ENCODE measurements around the gene APC2. TPM values are rescaled to one million over a fixed set of nuclear protein-coding genes. Genes with fewer than 3 reads are reported as not detected.

Gene APC2
- total and polyA plus RNA-seq, 8 donors: 0.10 to 3.5 (median 0.58) TPM; not detected in 1

GRCh38 chr19:1468274-1468820 lies 18.4 kb downstream of the APC2 start:
- no peak overlapping the region for H3K27ac ChIP-seq
- intact Hi-C loops (cut with DNase I; ENCODE audit: low total_unique reads): no loop called here
- no peaks in the 10 kb centered on the region for H3K9me3 ChIP-seq
- WGBS, 5 donors: 3 to 10% (median 8%) methylated on average over 11 to 49 of the region's 49 CpGs
- H3K36me3 ChIP-seq: no peaks in the 10 kb centered on the region
- H3K4me3 ChIP-seq: peak overlapping the region in 3 of 4 donors; percentile 27 to 38 (median 34)
- peaks cover 61 to 82% (median 80%) of the 10 kb centered on the region in 4 donors for H3K4me1 ChIP-seq
- H3K27me3 ChIP-seq: peaks cover 42 to 91% (median 82%) of the 10 kb centered on the region in 3 donors
- DNase-seq: peak in 1 of 2 donors; percentile 21
- TF ChIP-seq POLR2AphosphoS5 (IDR thresholded peaks at IDR 0.05): no peak
- no peak for TF ChIP-seq EP300 (IDR thresholded peaks at IDR 0.05)
- TF ChIP-seq, protein P1, sequence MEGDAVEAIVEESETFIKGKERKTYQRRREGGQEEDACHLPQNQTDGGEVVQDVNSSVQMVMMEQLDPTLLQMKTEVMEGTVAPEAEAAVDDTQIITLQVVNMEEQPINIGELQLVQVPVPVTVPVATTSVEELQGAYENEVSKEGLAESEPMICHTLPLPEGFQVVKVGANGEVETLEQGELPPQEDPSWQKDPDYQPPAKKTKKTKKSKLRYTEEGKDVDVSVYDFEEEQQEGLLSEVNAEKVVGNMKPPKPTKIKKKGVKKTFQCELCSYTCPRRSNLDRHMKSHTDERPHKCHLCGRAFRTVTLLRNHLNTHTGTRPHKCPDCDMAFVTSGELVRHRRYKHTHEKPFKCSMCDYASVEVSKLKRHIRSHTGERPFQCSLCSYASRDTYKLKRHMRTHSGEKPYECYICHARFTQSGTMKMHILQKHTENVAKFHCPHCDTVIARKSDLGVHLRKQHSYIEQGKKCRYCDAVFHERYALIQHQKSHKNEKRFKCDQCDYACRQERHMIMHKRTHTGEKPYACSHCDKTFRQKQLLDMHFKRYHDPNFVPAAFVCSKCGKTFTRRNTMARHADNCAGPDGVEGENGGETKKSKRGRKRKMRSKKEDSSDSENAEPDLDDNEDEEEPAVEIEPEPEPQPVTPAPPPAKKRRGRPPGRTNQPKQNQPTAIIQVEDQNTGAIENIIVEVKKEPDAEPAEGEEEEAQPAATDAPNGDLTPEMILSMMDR (IDR thresholded peaks at IDR 0.05): no peak
- no peak for TF ChIP-seq POLR2A (IDR thresholded peaks at IDR 0.05)

DNA sequence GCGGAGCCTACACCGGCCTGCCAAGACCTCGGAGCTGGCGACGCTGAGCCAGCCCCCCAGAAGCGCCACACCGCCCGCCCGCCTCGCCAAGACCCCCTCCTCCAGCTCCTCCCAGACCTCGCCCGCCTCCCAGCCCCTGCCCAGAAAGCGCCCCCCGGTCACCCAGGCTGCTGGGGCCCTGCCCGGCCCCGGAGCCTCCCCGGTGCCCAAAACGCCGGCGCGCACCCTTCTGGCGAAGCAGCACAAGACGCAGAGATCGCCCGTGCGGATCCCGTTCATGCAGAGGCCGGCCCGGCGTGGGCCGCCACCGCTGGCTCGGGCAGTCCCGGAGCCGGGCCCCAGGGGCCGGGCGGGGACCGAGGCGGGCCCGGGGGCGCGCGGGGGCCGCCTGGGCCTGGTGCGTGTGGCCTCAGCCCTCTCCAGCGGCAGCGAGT lies 18.9 kb downstream of the APC2 start:
- Histone ChIP-seq H3K9me3 (no peaks in the 10 kb centered on the region), H3K27me3 (peaks cover 42 to 96% (median 84%) of the 10 kb centered on the region in 3 donors), H3K36me3 (no peaks in the 10 kb centered on the region), H3K4me3 (peak overlapping the region in 3 of 4 donors; percentile 27 to 38 (median 34)), H3K4me1 (peaks cover 61 to 87% (median 85%) of the 10 kb centered on the region in 4 donors), H3K27ac (no peak overlapping the region)
- WGBS, 5 donors: 1 to 6% (median 3%) methylated on average over 17 to 47 of the region's 47 CpGs
- no peak for TF ChIP-seq EP300 (IDR thresholded peaks at IDR 0.05)
- TF ChIP-seq POLR2A (IDR thresholded peaks at IDR 0.05): no peak
- TF ChIP-seq, protein P1 (IDR thresholded peaks at IDR 0.05): no peak
- TF ChIP-seq POLR2AphosphoS5 (IDR thresholded peaks at IDR 0.05): no peak
- intact Hi-C loops (cut with DNase I; ENCODE audit: low total_unique reads): no loop called here
- DNase-seq: peak in 1 of 2 donors; percentile 50

DNA sequence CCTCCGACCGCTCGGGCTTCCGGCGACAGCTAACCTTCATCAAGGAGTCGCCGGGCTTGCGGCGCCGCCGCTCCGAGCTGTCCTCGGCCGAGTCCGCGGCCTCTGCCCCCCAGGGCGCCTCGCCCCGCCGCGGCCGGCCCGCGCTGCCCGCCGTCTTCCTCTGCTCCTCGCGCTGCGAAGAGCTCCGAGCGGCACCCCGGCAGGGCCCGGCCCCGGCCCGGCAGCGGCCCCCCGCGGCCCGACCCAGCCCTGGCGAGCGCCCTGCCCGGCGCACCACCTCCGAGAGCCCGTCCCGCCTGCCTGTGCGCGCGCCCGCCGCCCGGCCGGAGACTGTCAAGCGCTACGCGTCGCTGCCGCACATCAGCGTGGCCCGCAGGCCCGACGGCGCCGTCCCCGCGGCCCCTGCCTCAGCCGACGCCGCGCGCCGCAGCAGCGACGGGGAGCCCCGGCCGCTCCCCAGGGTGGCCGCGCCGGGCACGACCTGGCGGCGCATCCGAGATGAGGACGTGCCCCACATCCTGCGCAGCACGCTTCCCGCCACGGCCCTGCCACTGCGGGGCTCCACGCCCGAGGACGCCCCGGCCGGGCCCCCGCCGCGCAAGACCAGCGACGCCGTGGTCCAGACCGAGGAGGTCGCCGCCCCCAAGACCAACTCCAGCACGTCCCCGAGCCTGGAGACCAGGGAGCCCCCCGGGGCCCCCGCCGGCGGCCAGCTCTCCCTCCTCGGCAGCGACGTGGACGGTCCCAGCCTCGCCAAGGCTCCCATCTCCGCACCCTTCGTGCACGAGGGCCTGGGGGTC lies 19.5 kb downstream of the APC2 start:
- H3K4me1 ChIP-seq: peaks cover 61 to 92% (median 88%) of the 10 kb centered on the region in 4 donors
- TF ChIP-seq EP300 (IDR thresholded peaks at IDR 0.05): no peak
- TF ChIP-seq POLR2AphosphoS5 (IDR thresholded peaks at IDR 0.05): no peak
- TF ChIP-seq, protein P1 (IDR thresholded peaks at IDR 0.05): no peak
- no peak for TF ChIP-seq POLR2A (IDR thresholded peaks at IDR 0.05)
- H3K36me3 ChIP-seq: peaks cover 0 to 5% (median 2%) of the 10 kb centered on the region in 4 donors
- peak overlapping the region; percentile 34 to 62 (median 38) for H3K4me3 ChIP-seq
- 0 to 2% (median 1%) methylated on average over 7 to 117 of the region's 117 CpGs; no CpG with 5 or more reads in 1 of the 5 donors for WGBS, 5 donors
- peak in 1 of 2 donors; percentile 56 for DNase-seq
- H3K27me3 ChIP-seq: peaks cover 42 to 100% (median 87%) of the 10 kb centered on the region in 3 donors
- intact Hi-C loops (cut with DNase I; ENCODE audit: low total_unique reads): no loop called here
- H3K9me3 ChIP-seq: no peaks in the 10 kb centered on the region
- H3K27ac ChIP-seq: no peak overlapping the region

DNA sequence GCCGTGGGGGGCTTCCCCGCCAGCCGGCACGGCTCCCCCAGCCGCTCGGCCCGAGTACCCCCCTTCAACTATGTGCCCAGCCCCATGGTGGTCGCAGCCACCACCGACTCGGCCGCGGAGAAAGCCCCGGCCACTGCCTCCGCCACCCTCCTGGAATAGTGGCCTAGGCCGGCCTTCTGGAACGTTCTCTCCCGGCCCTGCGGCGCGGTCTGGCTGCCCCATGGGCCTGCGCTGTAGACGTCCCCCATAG lies 20.1 kb downstream of the APC2 start:
- H3K4me3 ChIP-seq: peak overlapping the region; percentile 34 to 62 (median 38)
- DNase-seq: no peak
- peaks cover 0 to 10% (median 8%) of the 10 kb centered on the region in 4 donors for H3K36me3 ChIP-seq
- H3K4me1 ChIP-seq: peaks cover 61 to 92% (median 88%) of the 10 kb centered on the region in 4 donors
- intact Hi-C loops (cut with DNase I; ENCODE audit: low total_unique reads): no loop called here
- TF ChIP-seq, protein P1 (IDR thresholded peaks at IDR 0.05): no peak
- TF ChIP-seq POLR2A (IDR thresholded peaks at IDR 0.05) (no peak), POLR2AphosphoS5 (IDR thresholded peaks at IDR 0.05) (no peak), EP300 (IDR thresholded peaks at IDR 0.05) (no peak)
- 0 to 9% (median 6%) methylated on average over 6 to 22 of the region's 22 CpGs for WGBS, 5 donors
- no peak overlapping the region for H3K27ac ChIP-seq
- H3K27me3 ChIP-seq: peaks cover 42 to 100% (median 87%) of the 10 kb centered on the region in 3 donors
- H3K9me3 ChIP-seq: no peaks in the 10 kb centered on the region
